Measurements from ENCODE around the gene INPP5D.

Gene INPP5D

DNA sequence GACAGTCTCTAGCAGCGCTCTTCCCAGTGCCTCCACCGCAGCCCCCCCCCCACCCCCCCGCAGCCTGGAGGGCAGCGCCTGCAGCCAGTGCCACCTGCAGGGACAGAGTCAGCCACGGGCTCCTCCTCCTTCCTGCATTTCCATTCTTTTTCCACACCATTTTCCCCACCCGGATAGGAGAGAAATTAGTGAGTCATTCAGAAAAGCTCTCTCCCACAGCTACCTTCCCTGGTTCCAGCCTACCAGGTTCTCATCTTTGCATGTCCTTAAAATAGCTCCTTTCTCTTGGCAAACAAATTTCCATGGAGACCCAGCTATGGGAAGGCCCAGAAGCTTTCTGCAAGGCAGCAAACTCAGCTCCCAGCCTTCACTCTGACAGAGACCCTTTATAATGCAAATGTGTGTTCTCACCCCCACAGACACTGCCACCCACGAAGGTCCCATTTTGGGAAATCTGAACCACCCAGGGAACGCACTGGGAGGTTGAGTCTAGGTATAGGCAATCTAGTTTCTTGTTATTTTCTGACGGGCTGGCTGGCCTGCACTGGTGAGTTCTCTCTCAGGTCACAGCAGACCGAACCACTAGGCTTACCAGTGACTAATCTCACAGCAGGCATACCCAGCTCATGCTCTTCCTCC, 149.5 kb downstream of the INPP5D start:
- no peak for DNase-seq (ENCODE audit: low read depth)

DNA sequence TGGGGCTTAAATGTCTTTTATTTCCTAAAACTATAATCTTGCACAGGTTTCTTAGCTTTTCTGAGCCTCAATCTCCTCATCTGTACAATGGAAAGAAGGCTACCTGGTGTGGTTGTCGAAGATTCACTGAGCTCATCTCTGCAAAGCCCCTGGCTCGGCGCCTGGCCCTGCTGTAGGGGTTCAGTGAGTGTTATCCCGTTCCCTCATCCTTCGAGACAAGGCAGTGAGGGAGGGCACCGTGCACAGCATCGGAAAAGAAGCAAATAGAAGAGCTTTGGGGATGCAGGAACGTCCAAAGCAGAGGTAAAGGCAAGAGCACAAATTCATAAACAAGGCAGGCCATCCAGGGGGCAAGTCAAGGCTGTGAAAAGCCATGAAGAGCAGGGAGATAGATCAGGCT, 150.1 kb downstream of the INPP5D start:
- no peak for DNase-seq (ENCODE audit: low read depth)

DNA sequence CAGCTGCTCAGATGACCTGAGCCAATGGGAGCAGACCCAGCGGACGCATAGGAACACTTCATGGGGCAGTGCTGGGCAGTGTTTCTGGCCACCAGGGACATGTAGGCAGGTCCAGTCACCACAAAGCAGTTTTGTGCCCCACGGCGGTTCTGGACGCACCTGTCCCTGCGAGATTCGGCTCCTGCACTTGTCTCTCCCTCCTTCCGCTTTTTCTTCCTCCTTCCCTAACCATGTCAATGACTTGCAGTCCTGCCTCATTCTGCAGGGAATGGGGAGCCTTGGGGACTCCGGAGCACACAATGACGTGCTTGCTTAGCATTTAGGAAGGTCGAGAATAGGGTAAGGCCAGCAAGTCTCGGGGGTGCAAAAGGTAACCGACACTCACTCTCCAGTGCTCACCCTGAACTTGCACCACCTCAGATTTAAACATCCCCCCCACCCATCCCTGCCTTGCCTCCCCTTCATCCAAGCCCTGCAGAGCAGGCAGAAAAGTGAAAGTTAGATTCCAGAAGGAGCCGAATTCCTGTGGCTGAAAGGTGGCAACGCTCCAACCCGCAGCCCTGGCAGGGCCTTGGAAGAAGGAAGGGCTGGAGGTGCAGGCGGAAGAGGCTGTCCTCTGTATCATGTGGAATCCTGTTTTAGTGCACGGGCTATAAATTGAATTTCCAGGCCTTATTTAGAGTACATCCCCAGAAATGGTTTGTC, 150.9 kb downstream of the INPP5D start:
- DNase-seq (ENCODE audit: low read depth), result no peak

DNA sequence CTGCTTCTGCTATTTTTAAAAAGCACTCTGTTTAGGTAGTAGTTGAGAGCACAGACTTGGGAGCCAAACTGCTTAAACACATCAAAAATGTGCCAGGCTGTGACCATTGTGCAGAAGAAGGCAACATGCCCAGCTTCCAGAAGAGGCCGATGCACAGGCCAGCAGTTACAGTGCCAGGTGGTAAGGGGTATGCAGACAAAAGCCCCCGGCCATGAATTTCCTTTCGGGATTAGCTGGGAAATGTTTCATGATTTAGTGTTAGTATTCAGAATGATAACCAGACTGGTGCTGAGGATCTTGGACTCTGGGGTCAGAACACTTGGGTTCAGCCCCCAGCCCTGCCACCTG, 151.4 kb downstream of the INPP5D start:
- DNase-seq (ENCODE audit: low read depth), result no peak

DNA sequence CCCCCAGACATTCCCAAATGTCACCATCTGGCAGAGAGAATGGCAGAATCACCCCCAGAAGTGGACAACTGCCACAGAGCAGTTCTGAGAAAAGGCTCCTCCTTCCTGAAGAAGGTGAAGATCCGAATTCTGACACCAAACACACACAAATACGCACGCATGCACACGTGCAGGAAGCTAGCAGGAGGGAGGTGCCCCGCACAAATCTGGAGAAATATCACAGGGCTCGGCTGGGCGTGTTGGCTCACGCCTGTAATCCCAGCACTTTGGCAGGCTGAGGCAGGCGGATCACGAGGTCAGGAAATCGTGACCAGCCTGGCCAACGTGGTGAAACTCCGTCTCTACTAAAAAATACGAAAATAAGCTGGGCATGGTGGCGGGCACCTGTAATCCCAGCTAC, 152.9 kb downstream of the INPP5D start:
- DNase-seq (ENCODE audit: low read depth), result no peak

DNA sequence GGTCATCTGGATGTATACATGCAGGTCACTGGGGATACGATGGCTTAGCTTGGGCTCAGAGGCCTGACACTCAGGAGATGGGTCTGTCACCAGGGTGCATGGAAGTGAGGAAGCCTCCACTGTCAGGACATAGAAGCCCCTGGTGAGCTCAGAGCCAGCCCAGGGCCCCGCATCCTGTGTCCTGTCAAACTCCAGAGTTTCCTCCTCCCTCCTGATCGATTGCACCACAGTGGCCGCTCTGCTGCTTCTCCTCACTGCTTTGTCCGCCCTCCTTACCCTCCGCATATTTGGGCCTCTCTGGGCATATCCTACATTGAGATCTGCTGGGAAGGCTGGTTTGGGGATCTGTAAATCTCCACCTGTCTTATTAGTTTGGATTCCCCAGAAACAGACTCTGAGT, 153.8 kb downstream of the INPP5D start:
- no peak for DNase-seq (ENCODE audit: low read depth)

DNA sequence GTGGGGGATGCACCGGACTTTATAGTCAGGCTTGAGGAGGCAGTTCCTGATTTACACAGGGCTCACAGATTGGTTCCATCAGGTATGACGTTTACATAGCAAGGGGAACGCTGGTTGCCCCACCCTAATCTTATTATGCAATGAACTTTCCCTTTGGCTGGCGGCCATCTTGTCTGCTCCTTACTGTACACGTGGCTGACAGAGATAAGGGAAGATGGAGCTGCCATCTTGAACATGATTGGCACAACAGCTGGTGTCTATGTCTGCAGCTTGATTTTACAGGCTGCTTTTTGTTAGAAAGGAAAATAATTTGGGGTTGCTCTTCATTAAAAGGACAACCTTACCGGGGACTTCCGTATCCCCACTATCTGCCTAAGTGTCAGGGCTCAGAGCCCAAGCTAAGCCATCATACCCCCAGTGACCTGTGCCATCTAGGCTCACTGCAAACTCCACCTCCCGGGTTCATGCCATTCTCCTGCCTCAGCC, 157.8 kb downstream of the INPP5D start:
- DNase-seq (ENCODE audit: low read depth), result no peak

DNA sequence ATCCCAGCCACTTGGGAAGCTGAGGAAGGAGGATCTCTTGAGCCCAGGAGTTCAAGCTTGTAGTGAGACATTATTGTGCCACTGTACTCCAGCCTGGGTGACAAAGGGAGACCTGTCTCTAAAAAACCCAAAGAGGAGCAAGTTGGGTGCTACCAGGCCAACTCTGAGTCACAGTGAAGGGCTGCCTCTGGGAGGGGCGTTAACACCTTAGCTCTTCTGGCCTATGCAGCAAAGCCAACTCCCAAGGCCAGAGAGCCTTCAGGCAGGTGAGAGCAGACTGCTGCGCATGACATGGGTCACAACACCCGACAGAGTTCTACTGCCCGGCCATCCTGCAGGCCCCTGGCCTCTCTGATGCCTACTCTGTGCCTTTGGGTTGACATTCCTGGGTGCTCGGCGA, 158.7 kb downstream of the INPP5D start:
- DNase-seq (ENCODE audit: low read depth), result no peak

DNA sequence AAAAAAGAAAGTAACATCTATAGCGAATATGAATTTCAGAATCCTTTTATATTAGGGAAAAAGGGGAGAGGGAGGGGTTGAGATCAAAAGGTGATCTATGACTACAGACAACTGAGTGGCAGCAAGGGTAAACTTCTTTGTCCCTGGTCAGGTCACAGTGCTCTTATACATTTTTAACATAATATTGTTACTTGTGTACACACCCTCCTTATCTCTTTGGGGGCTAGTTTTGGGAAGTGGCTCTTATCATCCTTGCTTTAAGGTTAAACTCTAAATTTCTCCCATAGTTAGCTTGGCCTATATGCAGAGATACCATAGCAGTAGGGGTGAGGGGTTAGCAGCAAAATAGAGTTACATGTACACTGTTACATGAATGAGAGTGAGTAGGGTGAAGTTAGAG, 159.7 kb downstream of the INPP5D start:
- DNase-seq (ENCODE audit: low read depth), result no peak

DNA sequence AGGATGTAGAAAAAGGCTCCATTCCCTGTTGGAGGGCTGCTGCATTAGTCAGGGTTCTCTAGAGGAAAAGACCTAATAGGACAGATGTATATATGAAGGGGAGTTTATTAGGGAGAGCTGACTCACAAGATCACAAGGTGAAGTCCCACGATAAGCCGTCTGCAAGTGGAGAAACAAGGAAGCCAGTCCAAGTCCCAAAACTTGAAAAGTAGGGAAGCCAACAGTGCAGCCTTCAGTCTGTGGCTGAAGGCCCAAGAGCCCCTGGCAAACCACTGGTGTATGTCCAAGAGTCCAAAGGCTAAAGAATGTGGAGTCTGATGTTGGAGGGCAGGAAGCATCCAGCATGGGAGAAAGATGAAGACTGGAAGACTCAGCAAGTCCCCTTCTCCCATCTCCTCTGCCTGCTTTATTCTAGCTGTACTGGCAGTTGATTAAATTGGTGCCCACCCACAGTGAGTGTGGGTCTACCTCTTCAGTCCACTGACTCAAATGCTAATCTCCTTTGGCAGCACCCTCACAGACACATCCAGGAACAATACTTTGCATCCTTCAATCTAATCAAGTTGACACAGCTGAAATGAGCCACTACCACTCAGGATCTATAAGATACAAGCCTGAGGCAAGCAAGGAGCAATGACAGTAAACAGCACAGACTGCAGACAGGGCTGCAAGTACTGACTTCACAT, 161.4 kb downstream of the INPP5D start:
- DNase-seq (ENCODE audit: low read depth), result no peak

DNA sequence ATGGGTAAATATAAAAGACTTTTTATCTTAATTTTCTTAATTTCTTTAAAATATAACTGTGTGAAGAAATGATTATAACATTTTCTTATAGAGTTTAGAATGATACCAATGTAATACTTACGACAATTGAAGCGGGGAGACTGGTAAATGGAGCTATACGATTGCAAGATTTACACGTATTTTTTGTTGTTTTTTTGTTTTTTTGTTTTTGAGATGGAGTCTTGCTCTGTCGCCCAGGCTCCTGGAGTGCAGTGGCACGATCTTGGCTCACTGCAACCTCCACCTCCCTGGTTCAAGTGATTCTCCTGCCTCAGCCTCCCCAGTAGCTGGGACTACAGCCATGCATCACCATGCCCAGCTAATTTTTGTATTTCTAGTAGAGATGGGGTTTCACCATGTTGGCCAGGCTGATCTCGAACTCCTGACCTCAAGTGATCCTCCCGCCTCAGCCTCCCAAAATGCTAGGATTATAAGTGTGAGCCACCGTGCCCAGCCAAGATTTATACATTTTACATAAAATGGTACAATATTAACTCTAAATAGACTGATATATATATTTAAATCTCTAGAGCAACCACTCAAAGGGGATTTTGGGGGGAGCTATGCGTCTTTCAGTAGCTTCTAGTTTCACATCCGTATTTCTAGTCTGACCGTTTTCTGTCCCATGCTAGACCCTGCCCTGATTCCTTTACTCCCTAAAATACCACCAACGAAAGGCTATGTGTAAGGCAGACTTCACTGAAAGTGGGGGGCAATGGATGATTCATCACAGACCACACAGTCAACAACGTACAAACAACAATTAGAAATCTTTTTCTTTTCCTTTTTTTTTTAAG, 163.1 kb downstream of the INPP5D start:
- DNase-seq (ENCODE audit: low read depth), result no peak

DNA sequence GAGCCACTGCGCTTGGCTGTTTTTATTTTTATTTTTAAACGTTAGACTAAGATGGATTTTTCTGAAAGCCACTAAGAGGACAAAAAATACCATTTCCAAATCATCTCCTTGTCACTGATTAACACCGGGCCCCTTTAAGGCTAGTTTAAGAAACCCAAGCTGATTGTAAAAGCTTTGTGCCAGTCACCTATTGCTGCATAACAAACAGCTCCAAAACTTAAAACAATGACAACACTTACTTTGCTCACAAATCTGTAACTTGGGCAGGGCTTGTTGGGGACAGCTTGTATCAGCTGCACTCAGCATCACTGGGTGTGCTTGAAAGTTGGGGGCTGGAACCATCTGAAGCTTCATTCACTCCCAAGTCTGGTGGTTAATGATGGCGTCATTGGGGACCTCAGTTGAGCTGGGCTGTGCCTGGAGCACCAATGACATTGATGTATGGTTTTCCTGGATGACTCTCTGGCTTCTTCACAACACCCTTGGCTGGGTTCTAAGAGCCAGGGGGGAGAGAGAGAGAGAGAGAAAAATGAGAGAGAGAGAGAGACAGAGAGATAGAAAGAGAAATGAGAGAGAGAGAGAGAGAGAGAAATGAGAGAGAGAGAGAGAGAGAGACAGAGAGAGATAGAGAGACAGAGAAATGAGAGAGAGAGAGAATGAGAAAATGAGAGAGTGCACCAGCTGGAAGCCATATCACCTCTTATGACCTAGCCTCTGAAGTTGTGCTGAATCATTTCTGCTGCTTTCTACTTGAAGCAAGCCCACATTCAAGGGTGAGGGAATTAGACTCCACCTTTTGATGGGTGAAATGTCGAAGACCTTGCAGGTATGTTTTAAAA, 165.3 kb downstream of the INPP5D start:
- no peak for DNase-seq (ENCODE audit: low read depth)

DNA sequence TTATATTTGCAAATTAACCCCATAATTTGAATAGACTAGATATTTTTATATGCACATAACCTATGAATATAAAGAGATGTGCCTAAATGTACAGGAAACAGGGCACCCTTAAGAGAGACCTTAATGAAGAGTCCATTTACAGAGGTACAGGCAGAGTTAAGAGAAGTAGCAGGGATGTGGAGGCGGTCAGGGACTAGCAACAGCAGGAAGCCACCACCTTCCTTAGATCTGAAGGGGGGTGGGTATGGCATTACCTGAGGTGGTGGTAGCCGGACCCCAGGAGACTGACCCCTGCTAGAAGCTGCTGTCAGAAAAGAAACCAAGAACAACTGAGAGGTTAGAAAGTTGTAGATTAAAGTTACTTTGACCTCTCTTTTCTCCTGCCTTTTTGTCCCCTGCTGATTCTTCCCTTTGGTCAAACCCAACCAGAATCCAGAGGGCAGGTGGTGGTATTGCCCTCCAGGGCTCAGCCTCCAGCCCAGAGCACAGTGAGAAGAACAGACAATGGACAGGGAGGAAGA, 166.4 kb downstream of the INPP5D start:
- no peak for DNase-seq (ENCODE audit: low read depth)

DNA sequence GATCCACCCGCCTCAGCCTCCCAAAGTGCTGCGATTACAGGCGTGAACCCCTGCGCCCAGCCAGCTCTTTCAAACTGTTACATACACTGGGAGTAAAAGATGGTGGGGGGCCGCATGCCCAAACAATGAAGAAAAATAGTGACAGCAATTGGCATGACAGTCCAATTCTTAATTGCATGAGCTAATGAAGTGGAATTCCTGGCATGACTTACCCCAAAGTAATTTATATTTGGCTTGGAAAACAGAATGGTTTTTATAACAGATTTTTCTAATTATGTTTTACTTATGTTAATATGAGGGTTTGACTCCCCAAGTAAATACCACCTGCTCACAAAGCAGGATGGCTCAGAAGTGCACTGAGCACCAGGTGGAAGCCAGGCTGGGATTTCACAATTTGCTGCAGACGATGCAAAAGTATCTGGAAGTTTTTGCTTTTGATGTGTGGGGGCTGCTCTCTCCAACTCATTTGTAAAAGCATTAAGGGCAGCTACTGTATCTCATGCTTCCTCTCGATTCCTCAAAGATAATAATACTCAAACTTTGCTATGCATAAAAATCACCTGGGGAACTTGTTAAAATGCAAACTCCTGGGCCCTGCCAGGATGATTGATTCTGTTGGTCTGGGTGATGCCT, 167.3 kb downstream of the INPP5D start:
- no peak for DNase-seq (ENCODE audit: low read depth)

DNA sequence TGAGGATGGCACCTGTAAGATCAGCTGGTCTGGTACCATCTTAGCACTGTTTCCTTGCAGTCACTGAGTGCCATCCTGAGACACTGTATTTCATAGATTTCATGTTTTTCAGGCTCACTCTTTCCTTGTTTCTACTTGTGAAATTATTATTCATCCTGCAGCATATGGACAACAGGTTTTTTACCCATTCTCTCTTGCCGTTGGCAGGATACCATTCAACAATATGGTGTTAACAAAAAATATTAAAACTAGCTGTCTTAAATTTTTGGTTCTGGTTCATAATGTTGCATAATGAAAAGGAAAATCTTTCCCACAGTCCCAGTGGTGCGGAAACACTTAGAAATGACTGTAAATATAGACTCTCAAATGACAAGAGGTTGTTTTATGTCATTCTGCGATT, 168.2 kb downstream of the INPP5D start:
- DNase-seq (ENCODE audit: low read depth), result no peak

DNA sequence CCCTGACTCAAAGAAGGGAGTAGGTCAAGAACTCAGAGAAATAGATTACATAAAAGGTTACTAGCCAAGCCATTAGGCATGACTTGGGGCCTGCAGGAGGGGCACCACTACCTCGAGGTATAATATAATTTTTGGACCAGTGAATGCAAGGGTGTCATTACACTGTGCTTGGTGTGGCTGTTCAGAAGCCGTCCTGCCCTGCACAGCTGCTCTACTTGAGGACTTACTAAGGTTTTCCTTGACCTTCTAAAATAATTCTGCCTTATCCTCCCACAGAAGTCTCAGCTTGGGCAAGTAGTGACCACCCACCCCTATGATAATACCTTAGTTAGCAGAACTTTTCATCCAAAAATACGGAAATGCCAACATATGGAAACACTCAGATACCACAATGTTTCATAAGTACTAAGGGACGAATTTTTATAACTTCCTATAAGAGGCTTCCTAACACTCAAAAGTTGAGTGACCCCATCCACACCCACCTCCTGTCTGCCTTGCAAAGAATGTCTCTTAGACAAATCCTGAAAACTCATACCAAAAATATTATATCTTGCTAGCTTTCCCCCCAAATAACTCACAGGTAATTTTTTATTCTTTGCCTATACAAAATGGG, 173.6 kb downstream of the INPP5D start:
- no peak for DNase-seq (ENCODE audit: low read depth)

DNA sequence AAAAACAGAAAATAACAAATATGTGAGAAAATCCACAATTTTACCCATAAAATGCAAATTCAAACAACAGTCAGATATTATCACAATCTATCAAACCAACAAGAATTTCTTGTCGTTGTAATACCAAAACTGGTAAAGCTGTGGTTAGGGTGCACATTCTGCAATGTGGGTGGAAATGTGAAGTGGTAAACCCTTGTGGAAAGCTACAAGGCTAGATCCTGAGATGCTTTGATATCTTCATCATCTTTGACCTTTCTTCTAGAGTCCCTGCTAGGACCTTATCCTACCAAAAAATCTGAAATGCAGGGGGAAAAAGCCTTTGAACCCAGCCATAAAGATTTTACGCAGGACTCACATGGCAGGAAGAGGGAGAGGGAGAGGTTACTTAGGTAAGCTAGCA, 174.1 kb downstream of the INPP5D start:
- DNase-seq (ENCODE audit: low read depth), result no peak

DNA sequence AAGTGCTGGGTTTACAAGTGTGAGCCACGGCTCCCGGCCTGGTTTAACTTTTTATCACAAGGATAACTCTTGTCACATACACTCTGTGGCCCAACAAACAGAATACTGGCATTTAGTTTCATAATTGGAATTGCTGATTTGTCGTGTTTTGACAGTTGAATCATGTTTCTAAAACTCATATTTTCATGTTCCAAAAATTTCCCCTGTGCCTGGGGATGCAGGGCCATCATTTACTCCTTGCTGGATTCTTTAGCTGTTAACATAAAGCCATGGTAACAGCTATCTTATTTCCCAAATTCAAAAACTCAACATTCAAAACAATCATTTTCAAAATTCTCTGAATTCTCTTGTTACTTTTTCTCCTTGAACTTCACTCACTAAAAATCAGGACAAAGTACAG, 174.9 kb downstream of the INPP5D start:
- DNase-seq (ENCODE audit: low read depth), result no peak

DNA sequence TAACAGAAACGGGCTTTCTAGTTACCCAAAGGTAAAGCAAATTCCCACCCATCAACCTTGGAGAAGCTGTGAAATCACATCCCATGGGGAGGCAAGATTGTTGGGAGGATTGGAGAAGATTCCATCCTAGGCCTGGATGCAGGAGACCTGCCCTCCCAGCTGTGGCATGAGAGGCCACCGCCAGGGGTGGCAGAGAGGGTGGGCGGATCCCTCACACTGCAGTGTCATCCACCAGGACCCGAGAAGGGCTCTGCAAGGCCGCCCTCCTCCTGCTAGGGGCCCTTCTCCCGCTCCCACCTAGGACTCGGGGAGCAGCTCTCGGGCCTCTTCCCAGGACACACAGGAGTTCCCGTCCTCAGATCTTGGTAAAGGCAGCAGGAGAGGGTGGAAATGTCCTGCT, 175.8 kb downstream of the INPP5D start:
- DNase-seq (ENCODE audit: low read depth), result no peak

DNA sequence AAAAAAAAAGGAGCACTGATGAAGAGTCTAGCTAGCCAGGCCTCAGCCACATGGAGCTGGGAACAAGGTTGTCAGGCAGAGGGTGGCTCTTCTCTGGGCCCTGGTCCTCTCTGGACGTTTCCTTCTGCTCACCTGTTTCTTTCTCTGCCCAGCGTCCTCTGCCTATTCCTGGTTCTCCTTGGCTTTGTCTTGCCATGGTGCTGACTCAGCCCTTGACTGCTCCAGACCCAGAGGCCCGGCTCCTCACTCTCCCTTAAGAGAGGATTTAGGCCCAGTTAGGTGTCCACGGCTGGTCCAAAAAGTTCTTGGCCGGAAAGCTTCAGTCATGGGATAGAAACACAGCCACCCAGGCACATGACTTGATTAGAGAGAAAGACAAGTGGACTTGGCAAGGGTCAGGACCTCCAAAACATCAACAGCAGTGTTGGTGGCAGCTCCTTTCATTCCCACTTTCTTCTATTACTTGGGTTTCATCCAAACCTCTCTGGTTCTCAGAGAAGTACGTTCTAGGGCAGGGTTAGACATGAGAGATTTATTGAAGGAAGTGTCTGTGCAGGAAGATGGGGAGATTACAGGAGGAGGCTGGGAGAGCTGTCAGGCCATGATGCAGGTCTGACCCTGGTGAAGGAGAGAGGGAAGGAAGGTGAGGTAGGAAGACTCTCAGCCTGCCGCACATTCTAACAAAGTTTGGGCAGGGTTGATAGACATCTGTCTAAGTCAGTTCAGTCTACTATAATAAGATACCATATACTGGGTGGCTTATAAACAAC, 176.9 kb downstream of the INPP5D start:
- no peak for DNase-seq (ENCODE audit: low read depth)

All from stimulated activated CD8-positive, alpha-beta memory T cell treated with anti-CD3 and anti-CD28 coated beads, Interleukin-12 subunit alpha, Interleukin-12 subunit beta, amount 100 ng/mL, for 4 hours (primary cell).